ENCODE results near the gene TJP3.
"Not testable (repeated sequence)": the region's sequence is repeated elsewhere in the genome, so short reads cannot be mapped to it uniquely, and the experiment has no call there.

Gene TJP3

DNA sequence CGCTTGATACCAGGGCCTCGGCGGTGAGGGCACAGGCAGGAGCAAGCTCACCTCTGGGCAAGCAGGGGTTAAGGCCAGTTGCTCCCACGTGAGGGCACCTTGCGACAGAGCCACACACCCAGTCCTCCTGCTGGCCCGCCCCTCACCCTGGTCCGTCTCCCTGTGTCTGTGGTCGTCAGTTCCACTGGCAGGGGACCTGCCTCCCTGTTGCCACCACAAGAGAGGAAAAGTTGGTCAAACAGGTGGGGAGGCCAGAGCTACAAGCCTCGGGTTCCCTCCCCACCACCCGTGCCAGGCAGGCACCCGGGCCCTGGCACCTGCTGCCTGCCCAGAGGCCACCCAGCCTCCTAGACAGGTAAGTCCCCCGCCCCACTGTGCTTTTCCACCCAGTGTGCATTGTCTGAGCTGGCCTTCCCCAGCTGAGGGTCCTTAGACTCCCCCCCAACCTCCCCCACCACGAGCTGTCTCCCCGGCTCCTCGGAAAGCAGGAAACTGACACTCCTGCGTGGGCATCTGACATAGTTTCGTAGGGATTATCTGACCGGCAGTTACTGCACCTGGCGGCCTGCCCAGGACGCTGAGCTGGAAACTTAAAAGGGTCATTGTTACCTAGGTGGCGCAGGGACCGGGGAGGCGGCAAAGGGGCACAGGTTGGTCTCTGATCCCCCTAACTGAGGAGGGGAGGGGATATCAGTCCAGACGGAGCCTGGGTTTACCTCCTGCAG lies at the start of gene TJP3:
TSS of gene TJP3 (plus strand) at position 178 of the 725 bp plus-strand sequence. CDS start 20,049 bp downstream, outside the sequence.
- no peak for DNase-seq (ENCODE audit: low read depth)

DNA sequence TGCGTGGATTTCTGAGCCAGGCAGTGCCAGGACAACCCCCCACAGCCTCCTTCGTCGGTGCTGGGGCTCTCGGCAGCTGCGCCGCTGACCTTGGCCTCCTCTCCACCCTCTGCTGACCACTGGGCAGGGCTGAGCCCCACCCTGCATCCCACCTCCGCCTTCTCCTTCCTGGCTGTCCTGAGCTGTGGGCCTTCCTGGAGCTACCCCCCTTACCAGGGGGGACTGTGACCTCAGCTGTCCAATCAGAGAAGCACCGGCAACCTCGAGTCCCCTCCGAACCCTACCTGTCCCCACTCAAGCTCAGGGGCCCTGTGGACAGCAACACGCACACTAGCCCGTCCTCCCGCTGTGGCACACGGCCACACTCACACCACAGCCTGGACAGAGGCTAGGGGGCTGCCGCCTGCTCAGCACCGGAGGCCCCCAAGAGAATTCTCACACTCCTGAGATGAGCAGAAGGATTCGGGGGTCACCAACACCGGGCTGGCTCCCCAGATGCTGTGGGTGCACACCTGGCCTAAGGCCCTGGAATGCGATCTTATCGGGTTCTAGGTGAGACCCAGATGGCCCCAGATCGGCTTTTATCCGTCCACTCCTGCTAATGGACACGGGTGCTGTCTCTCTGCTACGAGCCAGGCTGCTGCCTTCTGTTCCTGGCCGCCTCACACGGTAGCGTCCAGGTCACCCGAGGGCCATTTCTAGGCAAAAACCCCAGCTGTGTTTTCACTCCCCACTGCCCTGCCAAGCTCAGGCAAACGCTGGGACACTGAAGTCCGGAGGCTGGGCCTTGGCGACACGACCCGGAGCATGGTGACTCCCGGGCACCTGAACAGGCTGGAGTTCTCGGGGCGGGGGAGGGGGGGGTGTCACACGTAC lies 49.1 kb upstream of the TJP3 start:
- DNase-seq (ENCODE audit: low read depth), result no peak

- no peak for DNase-seq (ENCODE audit: low read depth)
Observed at GRCh38 chr19:3659746-3660112, 48.5 kb upstream of the TJP3 start.

GRCh38 chr19:3660493-3661219 lies 47.5 kb upstream of the TJP3 start:
- no peak for DNase-seq (ENCODE audit: low read depth)

DNA sequence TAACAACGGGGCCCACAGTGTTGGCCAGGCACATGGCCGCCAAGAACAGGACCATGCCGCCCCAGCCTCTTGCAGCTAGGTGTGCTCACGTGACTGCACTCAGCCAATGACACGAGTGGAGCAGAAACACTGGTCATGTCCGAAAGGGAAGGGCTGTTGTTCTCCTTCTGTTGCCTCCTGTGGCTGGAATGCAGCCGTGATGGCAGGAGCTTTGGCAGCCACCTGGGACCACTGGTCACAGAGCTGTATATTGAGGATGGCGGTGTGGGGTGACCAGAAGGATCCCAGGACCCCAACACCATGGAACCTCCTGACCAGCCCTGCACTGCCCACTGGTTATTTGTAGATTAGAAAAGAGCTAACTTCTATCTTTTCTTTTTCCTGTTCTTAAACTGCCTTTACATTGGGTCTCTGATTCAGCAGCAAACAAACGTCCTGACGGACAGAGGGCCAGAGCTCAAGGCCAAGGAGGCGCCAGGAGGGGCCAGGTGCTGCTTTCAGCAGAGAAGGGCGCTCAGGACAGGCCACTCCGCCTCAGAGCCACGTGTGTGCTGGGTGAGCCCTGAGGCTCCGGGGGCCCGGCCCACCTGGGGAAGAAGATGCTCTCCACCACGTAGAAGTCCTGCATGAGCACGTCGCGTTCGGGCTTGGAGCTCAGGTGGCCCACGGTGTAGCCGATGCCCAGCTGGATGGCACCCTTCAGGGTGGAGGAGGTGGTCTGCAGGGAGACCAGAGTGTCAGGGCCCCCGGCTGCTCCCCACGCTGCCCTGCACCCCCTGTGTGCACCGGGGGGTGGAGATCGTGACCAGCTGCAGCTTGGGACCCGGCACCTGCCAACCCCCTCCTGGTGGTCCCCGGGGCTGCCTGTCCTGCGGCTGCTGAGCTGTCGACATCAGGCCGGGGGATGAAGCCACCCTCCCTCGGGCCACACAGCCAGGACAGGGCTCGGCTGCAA lies 46.6 kb upstream of the TJP3 start:
- DNase-seq (ENCODE audit: low read depth), result no peak

- no peak for DNase-seq (ENCODE audit: low read depth)
Observed at GRCh38 chr19:3663838-3664237, 44.3 kb upstream of the TJP3 start.

DNA sequence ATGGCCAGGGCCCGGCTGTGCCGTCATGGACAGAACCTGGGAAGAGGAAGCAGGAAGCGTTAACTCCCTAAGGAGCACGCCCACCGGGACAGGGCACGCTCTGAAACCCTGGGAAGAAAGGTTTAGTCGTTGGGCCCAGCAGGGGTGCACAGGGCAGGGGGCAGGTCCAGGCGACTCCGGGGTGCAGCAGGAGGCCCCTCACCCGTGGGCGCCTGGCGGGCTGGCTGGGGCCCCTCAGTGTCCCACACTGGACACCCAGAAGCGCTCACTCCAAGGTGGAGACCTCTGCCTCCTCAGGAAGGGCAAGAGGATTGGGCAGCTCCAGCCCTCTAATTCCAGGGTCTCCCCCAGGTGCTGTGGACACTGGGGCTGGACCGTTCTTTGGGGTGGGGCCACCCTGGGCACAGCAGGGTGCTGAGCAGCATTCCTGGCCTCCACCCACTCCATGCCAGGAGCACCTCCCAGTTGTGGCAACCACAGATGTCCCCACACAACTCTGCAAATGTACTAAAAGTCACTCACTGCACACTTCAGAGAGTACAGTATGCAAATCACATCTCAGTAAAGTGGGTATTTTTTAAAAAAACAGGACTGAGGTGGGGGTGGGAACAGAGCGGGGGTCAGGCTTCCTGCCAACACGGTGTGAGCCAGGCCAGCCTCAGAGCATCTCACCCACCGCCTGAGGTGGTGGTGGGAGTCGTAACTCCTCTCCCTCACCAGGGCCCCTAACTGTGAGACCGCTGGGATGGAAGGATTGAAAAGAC lies 43.1 kb upstream of the TJP3 start:
- DNase-seq (ENCODE audit: low read depth), result no peak

DNA sequence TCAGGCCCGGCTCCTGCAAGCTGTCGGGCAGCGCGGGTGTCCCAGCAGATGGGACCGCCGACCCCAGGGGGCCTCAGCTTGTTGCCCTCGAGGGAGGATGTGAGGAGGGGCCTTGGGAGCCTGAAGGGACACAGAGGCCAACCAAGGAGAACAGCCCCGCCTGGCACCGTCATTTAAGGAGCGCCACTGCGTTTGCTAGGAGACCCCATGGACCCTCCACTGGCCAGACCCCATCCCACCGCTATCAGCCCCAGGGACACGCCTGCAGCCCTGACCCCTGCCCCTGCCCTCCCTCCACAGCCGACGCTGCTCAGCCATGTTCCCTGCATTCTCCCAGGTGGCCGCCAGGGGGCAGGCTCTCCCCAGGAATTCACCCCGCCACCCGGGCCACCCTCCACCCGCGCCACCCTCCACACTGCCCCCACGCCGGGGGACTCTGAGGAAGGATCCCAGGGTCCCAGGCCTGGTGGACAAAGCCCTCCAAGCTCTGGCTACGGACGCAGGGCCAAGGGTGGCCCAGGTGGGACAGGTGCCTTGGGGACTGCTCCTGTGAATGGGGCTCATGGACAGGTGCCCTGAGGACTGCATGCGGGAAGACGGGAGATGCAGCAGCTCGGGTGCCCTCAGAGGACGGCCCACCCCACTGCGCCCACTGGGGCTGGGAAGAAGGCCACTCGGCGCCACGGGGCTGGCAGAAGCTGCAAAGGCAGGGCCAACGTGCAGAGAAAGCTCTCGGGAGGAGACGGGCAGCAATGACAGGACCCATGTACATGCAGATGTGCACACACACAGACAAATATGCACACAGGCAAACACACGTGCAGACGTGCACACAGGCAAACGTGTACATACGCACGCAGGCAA lies 42.3 kb upstream of the TJP3 start:
- peak; percentile 61 for DNase-seq (ENCODE audit: low read depth)

DNA sequence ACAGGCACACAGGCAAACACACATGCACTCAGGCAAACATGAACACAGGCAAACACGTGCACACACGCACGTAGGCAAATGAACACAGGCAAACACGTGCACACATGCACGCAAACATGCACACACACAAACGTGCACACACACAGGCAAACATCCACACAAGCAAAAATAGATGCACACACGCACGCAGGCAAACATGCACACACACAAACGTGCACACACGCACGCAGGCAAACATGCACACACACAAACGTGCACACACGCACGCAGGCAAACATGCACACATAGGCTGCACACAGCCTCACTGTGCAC lies 41.7 kb upstream of the TJP3 start:
- DNase-seq (ENCODE audit: low read depth), result not testable (repeated sequence)

GRCh38 chr19:3667037-3667638 lies 41.0 kb upstream of the TJP3 start:
- no peak for DNase-seq (ENCODE audit: low read depth)

- no peak for DNase-seq (ENCODE audit: low read depth)
Observed at GRCh38 chr19:3667766-3668165, 40.4 kb upstream of the TJP3 start.

- no peak for DNase-seq (ENCODE audit: low read depth)
Observed at GRCh38 chr19:3668331-3669081, 39.7 kb upstream of the TJP3 start.

GRCh38 chr19:3669082-3669946 lies 38.9 kb upstream of the TJP3 start:
- DNase-seq (ENCODE audit: low read depth), result no peak

DNA sequence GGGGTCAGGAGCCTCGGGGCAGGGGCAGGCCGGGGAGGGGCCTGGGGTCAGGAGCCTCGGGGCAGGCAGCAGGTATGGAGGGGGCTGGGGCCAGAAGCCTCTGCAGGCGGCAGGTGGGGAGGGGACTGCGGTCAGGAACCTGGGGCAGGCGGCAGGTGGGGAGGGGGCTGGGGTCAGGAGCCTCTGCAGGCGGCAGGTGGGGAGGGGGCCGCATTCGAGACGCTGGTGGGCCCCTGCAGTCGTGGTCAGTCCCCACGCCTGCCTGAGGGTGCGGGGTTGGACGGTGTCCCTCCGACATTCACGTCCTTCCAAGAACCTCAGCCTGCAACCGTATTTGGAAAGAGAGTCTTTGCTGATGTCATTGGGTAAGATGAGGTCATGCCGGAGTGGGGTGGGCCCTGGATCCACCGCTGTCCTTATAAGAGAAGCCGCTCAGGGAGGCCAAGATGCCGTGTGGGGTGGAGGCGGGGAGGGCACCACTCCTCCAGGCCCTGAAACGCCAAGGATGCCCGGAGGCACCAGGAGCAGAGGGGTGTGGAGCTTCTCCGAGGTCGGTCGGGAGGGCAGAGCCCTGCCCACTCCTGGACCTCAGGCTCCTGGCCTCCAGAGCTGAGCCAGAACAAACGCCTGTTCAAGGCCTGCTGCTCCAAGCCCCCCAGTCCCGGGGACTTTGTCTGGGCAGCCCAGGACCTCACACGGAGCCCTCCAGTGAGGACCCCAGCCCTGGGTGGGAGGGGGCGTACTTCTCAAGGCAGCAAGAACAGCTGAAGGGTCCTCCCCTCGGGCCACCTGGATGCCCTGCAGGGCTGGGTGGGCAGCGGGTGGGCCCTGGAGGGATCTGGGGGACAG lies 38.0 kb upstream of the TJP3 start:
- DNase-seq (ENCODE audit: low read depth), result no peak

DNA sequence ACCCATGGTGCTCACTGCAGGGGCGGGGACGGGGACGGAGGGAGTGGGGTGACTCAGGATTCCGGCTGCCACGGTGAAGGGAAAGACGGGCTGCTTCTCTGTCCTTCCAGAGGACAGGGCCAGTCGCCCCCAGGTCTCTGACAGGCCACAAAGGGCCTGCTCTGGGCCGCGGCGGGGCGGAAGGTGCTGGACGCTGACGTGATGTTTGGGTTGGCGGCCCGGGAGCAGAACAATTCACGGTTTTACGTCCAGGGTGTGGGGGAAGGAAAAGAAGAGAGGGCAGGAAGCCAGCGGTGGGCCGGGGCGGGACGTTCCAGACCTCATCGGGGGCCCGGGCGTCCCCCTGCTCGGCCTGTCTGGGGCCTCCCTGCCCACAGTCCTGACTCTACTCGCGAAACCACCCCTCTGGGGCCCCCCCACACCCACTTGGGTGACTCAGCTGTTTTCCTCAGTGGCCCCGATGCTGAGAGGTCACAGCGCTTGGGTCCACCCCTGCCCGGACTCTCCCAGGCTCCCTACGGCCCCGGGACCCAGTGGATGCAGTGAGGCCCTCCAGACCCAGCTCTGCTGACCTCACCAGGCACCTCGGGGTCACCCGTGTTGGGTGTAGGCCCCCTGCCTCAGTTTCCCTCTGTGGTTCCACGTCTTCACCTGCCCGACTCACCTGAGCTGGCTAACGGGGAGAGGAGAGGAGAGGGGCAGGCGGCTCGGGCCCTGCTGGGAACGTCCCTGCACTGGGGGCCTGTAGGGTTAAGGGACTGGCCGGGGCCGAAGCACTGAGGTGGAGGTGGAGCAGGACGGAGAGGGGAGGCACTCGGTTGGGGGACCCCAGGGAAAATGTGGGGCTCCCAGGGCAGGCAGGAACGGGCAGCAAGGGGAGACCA lies 37.1 kb upstream of the TJP3 start:
- peak; percentile 60 for DNase-seq (ENCODE audit: low read depth)

All from stimulated activated CD8-positive, alpha-beta memory T cell treated with anti-CD3 and anti-CD28 coated beads, Interleukin-4, amount 100 ng/mL, for 24 hours (primary cell).